SK-N-SH treated with all-trans-retinoic acid at 6 μM for 48 hours (cell line): ENCODE measurements around the gene MRPL57.

Source experiments
- ATAC-seq: fragments of 200-7000 bp; cut with Tn5 transposase; 3 replicates; pipeline ENCODE4 v1.9.1; 2020; ENCODE audit warnings: mild to moderate bottlenecking, moderate library complexity
- ARNTL ChIP-seq: fragments of 450-650 bp; formaldehyde crosslinking; IDR thresholded peaks from 2 replicates; pipeline ENCODE4 v1.5.0; 2020; ENCODE audit warnings: low read depth, mild to moderate bottlenecking, moderate library complexity, borderline replicate concordance
- CSDC2 ChIP-seq: fragments of 250-450 bp; sonication (Bioruptor Pico); IDR thresholded peaks from 2 replicates; pipeline ENCODE4 v1.5.0; 2020; ENCODE audit warnings: mild to moderate bottlenecking, moderate library complexity
- CSRNP3 ChIP-seq: fragments of 250-450 bp; sonication (Bioruptor Pico); IDR thresholded peaks from 2 replicates; pipeline ENCODE4 v1.5.1; 2021; ENCODE audit warnings: mild to moderate bottlenecking, moderate library complexity
- GLIS3 ChIP-seq: fragments of 250-450 bp; sonication (Bioruptor Pico); IDR thresholded peaks from 2 replicates; pipeline ENCODE4 v1.5.0; 2020; ENCODE audit warnings: mild to moderate bottlenecking, moderate library complexity
- ISL1 ChIP-seq: fragments of 250-450 bp; sonication (Bioruptor Pico); IDR thresholded peaks from 2 replicates; pipeline ENCODE4 v2.1.2; 2022; ENCODE audit warnings: mild to moderate bottlenecking, moderate library complexity
- OSR1 ChIP-seq: fragments of 250-450 bp; sonication (Bioruptor Pico); IDR thresholded peaks from 2 replicates; pipeline ENCODE4 v1.8.0; 2022; ENCODE audit warnings: moderate library complexity, mild to moderate bottlenecking, inconsistent platforms
- PPARA ChIP-seq: fragments of 250-450 bp; sonication (Bioruptor Pico); IDR thresholded peaks from 2 replicates; pipeline ENCODE4 v1.5.0; 2020; ENCODE audit warnings: mild to moderate bottlenecking, borderline replicate concordance
- RARB ChIP-seq: fragments of 250-450 bp; sonication (Bioruptor Pico); IDR thresholded peaks from 2 replicates; pipeline ENCODE4 v1.8.0; 2021; ENCODE audit warnings: mild to moderate bottlenecking, moderate library complexity
- SNAI2 ChIP-seq: fragments of 250-450 bp; sonication (Bioruptor Pico); IDR thresholded peaks from 2 replicates; pipeline ENCODE4 v1.5.0; 2020; ENCODE audit warnings: mild to moderate bottlenecking, moderate library complexity
- TCF4 ChIP-seq: fragments of 250-450 bp; sonication (Bioruptor Pico); IDR thresholded peaks from 2 replicates; pipeline ENCODE4 v1.8.0; 2021; ENCODE audit warnings: mild to moderate bottlenecking, moderate library complexity, borderline replicate concordance
- TOX ChIP-seq: fragments of 250-450 bp; sonication (Bioruptor Pico); IDR thresholded peaks from 2 replicates; pipeline ENCODE4 v1.8.0; 2021; ENCODE audit warnings: mild to moderate bottlenecking, moderate library complexity, borderline replicate concordance
- TSHZ2 ChIP-seq: fragments of 250-450 bp; sonication (Bioruptor Pico); IDR thresholded peaks from 2 replicates; pipeline ENCODE4 v1.5.0; 2020; ENCODE audit warnings: mild to moderate bottlenecking, moderate library complexity
- ZC3H10 ChIP-seq: fragments of 250-450 bp; sonication (Bioruptor Pico); IDR thresholded peaks from 2 replicates; pipeline ENCODE4 v1.5.1; 2021; ENCODE audit warnings: mild to moderate bottlenecking, moderate library complexity
- ZFP3 ChIP-seq: fragments of 250-450 bp; sonication (Bioruptor Pico); IDR thresholded peaks from 2 replicates; pipeline ENCODE4 v1.5.0; 2020; ENCODE audit warnings: mild to moderate bottlenecking, moderate library complexity
- ZFP30 ChIP-seq: fragments of 450-650 bp; formaldehyde crosslinking; IDR thresholded peaks from 2 replicates; pipeline ENCODE4 v1.5.0; 2022; ENCODE audit warnings: mild to moderate bottlenecking, moderate library complexity
- ZNF565 ChIP-seq: fragments of 450-650 bp; formaldehyde crosslinking; conservative IDR thresholded peaks from 2 replicates; pipeline ENCODE4 v1.5.0; 2020; ENCODE audit warnings: low read depth, mild to moderate bottlenecking, moderate library complexity
- ZNF70 ChIP-seq: fragments of 450-650 bp; formaldehyde crosslinking; IDR thresholded peaks from 2 replicates; pipeline ENCODE4 v1.5.0; 2020; ENCODE audit warnings: mild to moderate bottlenecking, moderate library complexity
- ZNF8 ChIP-seq: fragments of 450-650 bp; formaldehyde crosslinking; IDR thresholded peaks from 2 replicates; pipeline ENCODE4 v1.5.0; 2020; ENCODE audit warnings: mild to moderate bottlenecking, moderate library complexity
- TF ChIP-seq, protein P1 (sequence below): fragments of 250-450 bp; sonication (Bioruptor Pico); IDR thresholded peaks from 2 replicates; pipeline ENCODE4 v1.5.1; 2020; ENCODE audit warnings: low read depth, mild to moderate bottlenecking, moderate library complexity
- TF ChIP-seq, protein P2 (sequence below): fragments of 250-450 bp; sonication (Bioruptor Pico); IDR thresholded peaks from 2 replicates; pipeline ENCODE4 v1.8.0; 2021; ENCODE audit warnings: low read depth, mild to moderate bottlenecking, moderate library complexity, borderline replicate concordance

Gene MRPL57

DNA sequence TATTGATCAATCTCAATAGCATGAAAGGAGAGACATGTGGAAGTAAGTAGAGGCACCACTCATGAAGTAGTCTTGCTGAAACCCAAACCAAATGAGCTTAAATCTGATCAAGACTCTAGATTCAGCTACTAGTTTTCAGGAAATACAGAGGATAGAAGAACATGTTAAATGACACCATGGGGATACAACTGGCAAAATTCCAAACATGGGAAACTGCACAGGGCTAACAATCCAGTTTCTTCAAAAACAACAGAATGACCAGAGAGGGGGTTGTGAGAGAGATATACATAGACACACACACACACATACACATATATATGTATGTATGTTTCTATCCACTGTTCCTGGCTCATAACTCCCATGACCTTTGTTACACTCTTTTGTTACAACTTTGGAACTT, 44.8 kb downstream of the MRPL57 start:
- ATAC-seq, result no peak
- TF ChIP-seq ZNF565 (CRISPR knock-in tag) (no peak), RARB (CRISPR knock-in tag) (no peak), TCF4 (CRISPR knock-in tag) (no peak), ZFP30 (CRISPR knock-in tag) (no peak), GLIS3 (no peak), ZFP3 (no peak), ZC3H10 (CRISPR knock-in tag) (no peak), TOX (CRISPR knock-in tag) (no peak), ISL1 (CRISPR knock-in tag) (no peak)
- TF ChIP-seq, protein P1, sequence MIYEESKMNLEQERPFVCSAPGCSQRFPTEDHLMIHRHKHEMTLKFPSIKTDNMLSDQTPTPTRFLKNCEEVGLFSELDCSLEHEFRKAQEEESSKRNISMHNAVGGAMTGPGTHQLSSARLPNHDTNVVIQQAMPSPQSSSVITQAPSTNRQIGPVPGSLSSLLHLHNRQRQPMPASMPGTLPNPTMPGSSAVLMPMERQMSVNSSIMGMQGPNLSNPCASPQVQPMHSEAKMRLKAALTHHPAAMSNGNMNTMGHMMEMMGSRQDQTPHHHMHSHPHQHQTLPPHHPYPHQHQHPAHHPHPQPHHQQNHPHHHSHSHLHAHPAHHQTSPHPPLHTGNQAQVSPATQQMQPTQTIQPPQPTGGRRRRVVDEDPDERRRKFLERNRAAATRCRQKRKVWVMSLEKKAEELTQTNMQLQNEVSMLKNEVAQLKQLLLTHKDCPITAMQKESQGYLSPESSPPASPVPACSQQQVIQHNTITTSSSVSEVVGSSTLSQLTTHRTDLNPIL (CRISPR knock-in tag), result no peak
- TF ChIP-seq, protein P2, sequence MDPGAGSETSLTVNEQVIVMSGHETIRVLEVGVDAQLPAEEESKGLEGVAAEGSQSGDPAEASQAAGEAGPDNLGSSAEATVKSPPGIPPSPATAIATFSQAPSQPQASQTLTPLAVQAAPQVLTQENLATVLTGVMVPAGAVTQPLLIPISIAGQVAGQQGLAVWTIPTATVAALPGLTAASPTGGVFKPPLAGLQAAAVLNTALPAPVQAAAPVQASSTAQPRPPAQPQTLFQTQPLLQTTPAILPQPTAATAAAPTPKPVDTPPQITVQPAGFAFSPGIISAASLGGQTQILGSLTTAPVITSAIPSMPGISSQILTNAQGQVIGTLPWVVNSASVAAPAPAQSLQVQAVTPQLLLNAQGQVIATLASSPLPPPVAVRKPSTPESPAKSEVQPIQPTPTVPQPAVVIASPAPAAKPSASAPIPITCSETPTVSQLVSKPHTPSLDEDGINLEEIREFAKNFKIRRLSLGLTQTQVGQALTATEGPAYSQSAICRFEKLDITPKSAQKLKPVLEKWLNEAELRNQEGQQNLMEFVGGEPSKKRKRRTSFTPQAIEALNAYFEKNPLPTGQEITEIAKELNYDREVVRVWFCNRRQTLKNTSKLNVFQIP, result no peak

DNA sequence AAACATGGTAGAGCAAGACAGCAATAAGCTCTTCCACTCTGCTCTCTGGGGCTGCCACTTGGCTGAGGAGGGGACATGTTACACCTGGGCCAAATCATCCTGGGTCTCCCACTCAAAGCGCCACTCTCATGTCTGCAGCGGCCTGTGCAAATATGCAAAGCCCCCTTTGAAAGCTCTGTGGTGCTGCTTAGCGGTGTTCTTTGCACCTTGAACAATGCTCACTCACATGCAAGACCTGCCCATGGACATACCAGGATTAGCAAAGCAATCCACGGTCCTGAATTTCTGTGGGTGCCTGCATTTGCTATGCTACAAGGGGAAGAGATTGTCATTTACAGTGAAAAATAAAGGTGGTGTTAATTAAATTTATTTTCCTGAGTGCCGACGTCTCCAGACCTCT, 48.6 kb downstream of the MRPL57 start:
- TF ChIP-seq TSHZ2 (CRISPR knock-in tag), result no peak
- TF ChIP-seq ZNF8, result no peak
- no peak for TF ChIP-seq ZFP30 (CRISPR knock-in tag)
- TF ChIP-seq ZNF70 (CRISPR knock-in tag), result no peak
- TF ChIP-seq, protein P2, result no peak
- TF ChIP-seq CSRNP3, result no peak
- TF ChIP-seq ZC3H10 (CRISPR knock-in tag), result no peak
- no peak for TF ChIP-seq GLIS3
- no peak for TF ChIP-seq ZFP3
- TF ChIP-seq OSR1 (CRISPR knock-in tag), result no peak
- no peak for TF ChIP-seq CSDC2 (CRISPR knock-in tag)
- TF ChIP-seq ARNTL (CRISPR knock-in tag), result no peak
- no peak for TF ChIP-seq ISL1 (CRISPR knock-in tag)
- no peak for TF ChIP-seq SNAI2
- no peak for ATAC-seq

DNA sequence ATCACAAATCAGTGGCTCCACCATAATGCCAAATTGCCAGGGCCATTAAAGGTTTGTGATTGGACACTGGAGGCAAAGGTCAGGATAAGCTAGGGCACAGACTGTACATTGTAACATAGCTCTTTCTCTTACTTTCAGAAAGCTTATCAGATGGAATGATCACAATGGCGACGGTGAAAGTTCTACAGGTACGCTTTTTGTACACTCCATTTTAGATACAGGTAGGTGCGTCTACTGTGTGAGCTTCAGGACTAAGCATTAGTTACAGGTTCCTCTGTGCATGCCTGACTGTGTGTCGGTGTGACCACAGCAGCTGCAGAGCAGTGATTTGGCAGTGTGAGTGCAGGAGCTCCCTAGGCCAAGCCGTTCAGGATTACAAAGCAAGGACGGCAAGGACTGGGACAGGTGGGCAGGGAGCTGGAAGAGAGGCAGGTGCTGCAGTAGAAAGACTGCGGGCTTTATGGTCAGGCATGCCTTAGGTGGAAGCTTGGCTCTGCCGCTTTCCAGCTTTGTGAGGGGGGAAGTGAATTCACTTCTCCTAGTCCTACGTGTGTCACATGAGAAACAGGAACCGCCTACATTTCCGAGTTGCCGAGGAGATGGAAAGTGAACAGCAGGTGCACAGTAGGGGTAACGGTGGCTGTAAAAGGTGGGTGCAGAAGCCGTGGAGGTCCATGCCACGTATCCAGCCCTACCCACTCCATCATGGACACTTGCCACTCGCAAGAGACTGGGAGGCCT, 49.6 kb downstream of the MRPL57 start:
- no peak for TF ChIP-seq OSR1 (CRISPR knock-in tag)
- no peak for TF ChIP-seq SNAI2
- TF ChIP-seq RARB (CRISPR knock-in tag), result no peak
- TF ChIP-seq TSHZ2 (CRISPR knock-in tag), result no peak
- no peak for TF ChIP-seq TOX (CRISPR knock-in tag)
- no peak for TF ChIP-seq GLIS3
- TF ChIP-seq ZFP30 (CRISPR knock-in tag), result no peak
- no peak for TF ChIP-seq ZNF8
- TF ChIP-seq ARNTL (CRISPR knock-in tag), result no peak
- no peak for TF ChIP-seq TCF4 (CRISPR knock-in tag)
- no peak for TF ChIP-seq PPARA (CRISPR knock-in tag)
- ATAC-seq, result no peak
